SK-N-SH (cell line): ENCODE measurements around the gene CELF2. TPM values are rescaled to one million over a fixed set of nuclear protein-coding genes. Genes with fewer than 3 reads are reported as not detected.

Experiments used
- CTCF ChIA-PET: fragments of 300-600, 350-600 bp; formaldehyde crosslinking; extraction: SDS; loops from one replicate; lab custom pipeline; 2021; lab: Yijun Ruan, JAX
- POLR2A ChIA-PET: fragments of 350-600 bp; sonication (Branson Sonifier 250); formaldehyde crosslinking; extraction: SDS; loops from one replicate; lab custom pipeline; 2020; ENCODE audit warnings: antibody characterized with exemption, inconsistent platforms; lab: Yijun Ruan, JAX
- DNase-seq: peaks from one replicate; pipeline ENCODE4 v3.0.0; 2012
- H2AFZ ChIP-seq: fragments of 200-600 bp; sonication (generic); 2 replicates; pipeline ENCODE4 v1.8.1; 2016; ENCODE audit warnings: antibody characterized with exemption, mild to moderate bottlenecking, low read depth
- H3F3A ChIP-seq: fragments of 200-600 bp; sonication (generic); replicated peaks from 2 replicates; pipeline ENCODE3; 2016; ENCODE audit warnings: antibody characterized with exemption, mild to moderate bottlenecking; ENCODE audit not compliant: insufficient read depth
- H3K27ac ChIP-seq, 2 experiments: fragments of 200-500 bp in 1 of 2; fragments of 200-600 bp in 1 of 2; sonication (Bioruptor generic) in 1 of 2; sonication (generic), shearing (Covaris generic) in 1 of 2; 2 replicates each; pipeline versions ENCODE4 v1.5.1 to v1.6.1; 2014 to 2016; ENCODE audit warnings: low read depth in 2 of 2, inconsistent platforms in 1 of 2, low read length in 1 of 2, mild to moderate bottlenecking in 1 of 2, mixed read lengths in 1 of 2
- H3K27me3 ChIP-seq: fragments of 200-600 bp; sonication (generic), shearing (Covaris generic); 2 replicates; pipeline ENCODE4 v1.6.1; 2016; ENCODE audit warnings: mixed run types; ENCODE audit not compliant: insufficient read depth
- H3K36me3 ChIP-seq, 2 experiments: fragments of 200-500 bp in 1 of 2; fragments of 200-600 bp in 1 of 2; sonication (Bioruptor generic) in 1 of 2; sonication (generic) in 1 of 2; replicated peaks in 1 of 2; 2 replicates each; pipeline versions ENCODE3 to v1.5.1; 2014 to 2016; ENCODE audit warnings: low read length in 1 of 2, mild to moderate bottlenecking in 1 of 2; ENCODE audit not compliant: insufficient read depth in 2 of 2, control insufficient read depth in 1 of 2
- H3K4me1 ChIP-seq, 2 experiments: fragments of 200-500 bp in 1 of 2; fragments of 200-600 bp in 1 of 2; sonication (Bioruptor generic) in 1 of 2; sonication (generic), shearing (Covaris generic) in 1 of 2; 2 replicates each; pipeline versions ENCODE4 v1.5.1 to v1.6.1; 2014 to 2016; ENCODE audit warnings: low read depth in 1 of 2, low read length in 1 of 2, mixed run types in 1 of 2; ENCODE audit not compliant: insufficient read depth in 2 of 2, control insufficient read depth in 1 of 2
- H3K4me2 ChIP-seq: fragments of 200-600 bp; sonication (generic), shearing (Covaris generic); 2 replicates; pipeline ENCODE4 v1.6.1; 2017; ENCODE audit warnings: mixed run types
- H3K4me3 ChIP-seq, 2 experiments: fragments of 200-500 bp in 1 of 2; fragments of 200-600 bp in 1 of 2; sonication (Bioruptor generic) in 1 of 2; sonication (generic), shearing (Covaris generic) in 1 of 2; 2 replicates each; pipeline versions ENCODE4 v1.5.1 to v1.8.1; 2014 to 2016; ENCODE audit warnings: low read depth in 2 of 2, inconsistent platforms in 1 of 2, low read length in 1 of 2, mild to moderate bottlenecking in 1 of 2, mixed read lengths in 1 of 2, moderate library complexity in 1 of 2
- H3K79me2 ChIP-seq: fragments of 200-600 bp; sonication (generic); 2 replicates; pipeline ENCODE4 v1.8.1; 2017; ENCODE audit warnings: mild to moderate bottlenecking; ENCODE audit not compliant: insufficient read depth
- H3K9ac ChIP-seq: fragments of 200-600 bp; sonication (generic); 2 replicates; pipeline ENCODE4 v1.6.1; 2017; ENCODE audit warnings: mixed run types
- H3K9me2 ChIP-seq: fragments of 200-600 bp; sonication (generic); 2 replicates; pipeline ENCODE4 v1.6.1; 2017; ENCODE audit warnings: mixed run types
- H3K9me3 ChIP-seq: fragments of 200-600 bp; sonication (generic); 2 replicates; pipeline ENCODE4 v1.6.1; 2017; ENCODE audit warnings: mixed run types, mild to moderate bottlenecking, moderate library complexity
- H4K20me1 ChIP-seq: fragments of 200-600 bp; sonication (generic); 2 replicates; pipeline ENCODE4 v1.6.1; 2017; ENCODE audit warnings: mild to moderate bottlenecking, mixed run types; ENCODE audit not compliant: insufficient read depth
- CHD2 ChIP-seq: fragments of 150-350 bp; IDR thresholded peaks from 2 replicates; pipeline ENCODE4 v1.6.1; 2018; ENCODE audit warnings: low read length; ENCODE audit not compliant: partially characterized antibody
- ELF1 ChIP-seq: IDR thresholded peaks from 2 replicates; pipeline ENCODE4 v1.4.0; 2012
- EZH2phosphoT487 ChIP-seq: fragments of 200-600 bp; sonication (generic); IDR thresholded peaks from 2 replicates; pipeline ENCODE4 v1.6.1; 2017; ENCODE audit warnings: low read depth, mixed run types, mild to moderate bottlenecking, antibody characterized with exemption, moderate library complexity, borderline replicate concordance
- FOXJ3 ChIP-seq: sonication (generic); formaldehyde crosslinking; IDR thresholded peaks from 2 replicates; pipeline ENCODE4 v1.5.1; 2020; ENCODE audit warnings: mild to moderate bottlenecking, missing genetic modification reagents
- GABPA ChIP-seq: IDR thresholded peaks from 2 replicates; pipeline ENCODE4 v1.4.0; 2012; ENCODE audit warnings: low read depth, mild to moderate bottlenecking
- GATA2 ChIP-seq: sonication (generic); formaldehyde crosslinking; IDR thresholded peaks from 2 replicates; pipeline ENCODE4 v1.5.0; 2020; ENCODE audit warnings: mild to moderate bottlenecking, missing genetic modification reagents
- MEF2A ChIP-seq: IDR thresholded peaks from 2 replicates; pipeline ENCODE4 v1.4.0; 2012; ENCODE audit warnings: low read depth, borderline replicate concordance
- POLR2AphosphoS5 ChIP-seq: IDR thresholded peaks from 2 replicates; pipeline ENCODE4 v1.6.1; 2012; ENCODE audit warnings: low read depth, low read length
- RCOR1 ChIP-seq: fragments of 150-350 bp; IDR thresholded peaks from 2 replicates; pipeline ENCODE4 v1.6.1; 2017; ENCODE audit warnings: antibody characterized with exemption, low read length
- RXRA ChIP-seq: IDR thresholded peaks from 2 replicates; pipeline ENCODE4 v1.4.0; 2012; ENCODE audit warnings: low read depth, mild to moderate bottlenecking, borderline replicate concordance
- SMC3 ChIP-seq: IDR thresholded peaks from 2 replicates; pipeline ENCODE4 v1.6.1; 2012; ENCODE audit warnings: low read depth, low read length, improper control_type of control experiment
- TAF1 ChIP-seq: IDR thresholded peaks from 2 replicates; pipeline ENCODE4 v1.6.1; 2012; ENCODE audit warnings: low read depth, mild to moderate bottlenecking, low read length, moderate library complexity, borderline replicate concordance
- TEAD4 ChIP-seq: IDR thresholded peaks from 2 replicates; pipeline ENCODE4 v1.4.0; 2012; ENCODE audit warnings: mild to moderate bottlenecking, borderline replicate concordance; ENCODE audit not compliant: insufficient read depth
- YY1 ChIP-seq: IDR thresholded peaks from 2 replicates; pipeline ENCODE4 v1.4.0; 2012; ENCODE audit warnings: low read depth, mild to moderate bottlenecking
- WGBS: methylation state at CpG from one replicate; pipeline ENCODE4 v1.1.6; 2017; ENCODE audit warnings: low lambda C conversion rate; 5-methylcytosine and 5-hydroxymethylcytosine counted together
- polyA plus RNA-seq, 3 experiments: library from polyadenylated mRNA; depleted of rRNA; stranded (reverse); fragments of >200 nt; gene quantifications; 2 replicates each; pipeline ENCODE4 v1.2.3, GENCODE V29; 2012
- TF ChIP-seq, protein P1 (sequence below): IDR thresholded peaks from 2 replicates; pipeline ENCODE4 v1.4.0; 2012; ENCODE audit warnings: low read depth, borderline replicate concordance
- TF ChIP-seq, protein P2 (sequence below): IDR thresholded peaks from 2 replicates; pipeline ENCODE4 v1.4.0; 2012; ENCODE audit warnings: low read depth, borderline replicate concordance
- TF ChIP-seq, protein P3 (sequence below): fragments of 150-350 bp; IDR thresholded peaks from 2 replicates; pipeline ENCODE4 v1.6.1; 2016; ENCODE audit warnings: mild to moderate bottlenecking, low read depth, low read length

The CELF2 gene
- polyA plus RNA-seq, 1 of the 3 experiments (the other 2 are of a cell fraction), result 0.03 TPM

DNA sequence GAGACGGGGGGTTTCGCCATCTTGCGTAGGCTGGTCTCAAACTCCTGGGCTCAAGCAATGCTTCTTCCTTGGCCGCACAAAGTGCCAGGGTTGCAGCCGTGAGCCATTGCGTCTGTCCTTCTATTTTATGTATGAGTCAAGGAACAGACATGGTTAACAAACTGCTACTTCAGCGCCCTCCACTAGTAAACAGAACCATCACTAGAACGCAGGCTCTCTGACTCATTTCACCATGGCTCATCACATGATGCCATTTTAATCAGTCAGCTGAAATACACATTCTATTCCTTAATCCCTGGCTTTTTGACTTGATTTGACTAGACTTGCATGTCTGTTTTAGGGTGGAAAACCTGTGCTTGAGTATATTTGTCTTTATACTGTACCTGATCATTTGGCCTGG is 41.3 kb downstream of the CELF2 start (continued):
- TF ChIP-seq, protein P1, sequence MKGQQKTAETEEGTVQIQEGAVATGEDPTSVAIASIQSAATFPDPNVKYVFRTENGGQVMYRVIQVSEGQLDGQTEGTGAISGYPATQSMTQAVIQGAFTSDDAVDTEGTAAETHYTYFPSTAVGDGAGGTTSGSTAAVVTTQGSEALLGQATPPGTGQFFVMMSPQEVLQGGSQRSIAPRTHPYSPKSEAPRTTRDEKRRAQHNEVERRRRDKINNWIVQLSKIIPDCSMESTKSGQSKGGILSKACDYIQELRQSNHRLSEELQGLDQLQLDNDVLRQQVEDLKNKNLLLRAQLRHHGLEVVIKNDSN, result no peak
- TF ChIP-seq FOXJ3 (no peak), TEAD4 (no peak), YY1 (no peak)

DNA sequence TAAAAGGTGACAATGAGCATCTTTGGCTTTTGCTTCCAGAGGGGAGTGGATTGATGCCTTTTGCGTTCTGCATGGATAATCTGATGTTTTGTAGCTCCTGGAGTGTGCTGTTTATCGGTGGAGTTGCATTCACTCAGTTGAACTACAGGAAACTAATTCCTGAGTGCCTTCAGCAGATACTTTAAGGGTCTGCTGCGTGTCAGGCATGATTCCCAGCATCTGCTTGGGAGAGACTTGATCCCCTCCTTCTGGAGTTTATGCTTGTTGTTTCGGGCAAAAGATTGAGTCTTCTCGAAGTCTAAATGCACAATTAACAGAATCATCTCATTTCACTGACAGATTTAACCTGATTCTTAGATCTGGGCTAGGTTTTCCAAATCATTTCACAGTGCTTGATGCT is 46.2 kb downstream of the CELF2 start:
- H3K79me2 ChIP-seq, result no peaks in the 10 kb centered on the region
- TF ChIP-seq TAF1 (no peak), EZH2phosphoT487 (no peak), ELF1 (no peak), CHD2 (no peak), RCOR1 (no peak), MEF2A (no peak), POLR2AphosphoS5 (no peak), RXRA (no peak)
- TF ChIP-seq, protein P2, sequence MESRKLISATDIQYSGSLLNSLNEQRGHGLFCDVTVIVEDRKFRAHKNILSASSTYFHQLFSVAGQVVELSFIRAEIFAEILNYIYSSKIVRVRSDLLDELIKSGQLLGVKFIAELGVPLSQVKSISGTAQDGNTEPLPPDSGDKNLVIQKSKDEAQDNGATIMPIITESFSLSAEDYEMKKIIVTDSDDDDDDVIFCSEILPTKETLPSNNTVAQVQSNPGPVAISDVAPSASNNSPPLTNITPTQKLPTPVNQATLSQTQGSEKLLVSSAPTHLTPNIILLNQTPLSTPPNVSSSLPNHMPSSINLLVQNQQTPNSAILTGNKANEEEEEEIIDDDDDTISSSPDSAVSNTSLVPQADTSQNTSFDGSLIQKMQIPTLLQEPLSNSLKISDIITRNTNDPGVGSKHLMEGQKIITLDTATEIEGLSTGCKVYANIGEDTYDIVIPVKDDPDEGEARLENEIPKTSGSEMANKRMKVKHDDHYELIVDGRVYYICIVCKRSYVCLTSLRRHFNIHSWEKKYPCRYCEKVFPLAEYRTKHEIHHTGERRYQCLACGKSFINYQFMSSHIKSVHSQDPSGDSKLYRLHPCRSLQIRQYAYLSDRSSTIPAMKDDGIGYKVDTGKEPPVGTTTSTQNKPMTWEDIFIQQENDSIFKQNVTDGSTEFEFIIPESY, result no peak
- TF ChIP-seq, protein P1, result no peak
- no peaks in the 10 kb centered on the region for H4K20me1 ChIP-seq
- H3K4me1 ChIP-seq, result no peaks in the 10 kb centered on the region
- WGBS, result 8% methylated on average over 5 of the region's 5 CpGs
- no peak overlapping the region for H3K4me3 ChIP-seq
- no peaks in the 10 kb centered on the region for H3K27me3 ChIP-seq
- H3F3A ChIP-seq, result no peaks in the 10 kb centered on the region
- ChIA-PET CTCF (no interaction called here), POLR2A (no interaction called here)
- H3K9me3 ChIP-seq, result no peaks in the 10 kb centered on the region
- H3K9me2 ChIP-seq, result no peaks in the 10 kb centered on the region
- H3K9ac ChIP-seq, result no peak overlapping the region
- no peak overlapping the region for H3K4me2 ChIP-seq
- H3K27ac ChIP-seq, result no peak overlapping the region
- H2AFZ ChIP-seq, result no peak overlapping the region
- H3K36me3 ChIP-seq, result no peaks in the 10 kb centered on the region
- DNase-seq, result no peak

DNA sequence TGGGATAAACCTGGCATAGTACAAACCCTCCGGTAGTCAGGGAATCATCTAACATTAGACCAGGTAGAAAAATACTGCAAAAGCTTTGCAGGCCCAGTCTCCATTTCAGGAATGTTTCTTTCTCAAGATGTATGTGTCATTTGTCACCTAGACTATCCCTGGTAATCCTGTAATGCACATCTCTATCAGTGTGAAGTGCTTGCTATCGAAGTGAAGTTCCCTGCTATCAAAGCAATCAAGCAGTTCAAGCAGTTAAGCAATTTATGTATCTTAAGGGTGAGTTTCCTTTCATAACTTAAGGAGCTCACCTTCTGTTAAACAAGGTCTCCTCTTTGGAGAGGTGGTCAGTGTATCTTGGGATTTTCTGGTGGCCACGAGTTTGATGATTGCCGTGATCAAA is 47.2 kb downstream of the CELF2 start:
- H2AFZ ChIP-seq, result no peak overlapping the region
- no peaks in the 10 kb centered on the region for H3K9me3 ChIP-seq
- WGBS, result 30% methylated on average over 4 of the region's 4 CpGs

More for the DNA sequence above, 47.2 kb downstream of the CELF2 start:
- Histone ChIP-seq H3K4me2 (no peak overlapping the region), H3K9me2 (no peaks in the 10 kb centered on the region), H3K27me3 (no peaks in the 10 kb centered on the region), H3K36me3 (no peaks in the 10 kb centered on the region), H4K20me1 (no peaks in the 10 kb centered on the region), H3K4me1 (no peaks in the 10 kb centered on the region), H3K27ac (no peak overlapping the region), H3K9ac (no peak overlapping the region), H3K4me3 (no peak overlapping the region)
- ChIA-PET CTCF (no interaction called here), POLR2A (no interaction called here)
- DNase-seq, result no peak
- TF ChIP-seq POLR2AphosphoS5 (no peak), TAF1 (no peak), TEAD4 (no peak), GABPA (no peak), GATA2 (CRISPR knock-in tag) (no peak), SMC3 (no peak), RXRA (no peak)
- TF ChIP-seq, protein P3, sequence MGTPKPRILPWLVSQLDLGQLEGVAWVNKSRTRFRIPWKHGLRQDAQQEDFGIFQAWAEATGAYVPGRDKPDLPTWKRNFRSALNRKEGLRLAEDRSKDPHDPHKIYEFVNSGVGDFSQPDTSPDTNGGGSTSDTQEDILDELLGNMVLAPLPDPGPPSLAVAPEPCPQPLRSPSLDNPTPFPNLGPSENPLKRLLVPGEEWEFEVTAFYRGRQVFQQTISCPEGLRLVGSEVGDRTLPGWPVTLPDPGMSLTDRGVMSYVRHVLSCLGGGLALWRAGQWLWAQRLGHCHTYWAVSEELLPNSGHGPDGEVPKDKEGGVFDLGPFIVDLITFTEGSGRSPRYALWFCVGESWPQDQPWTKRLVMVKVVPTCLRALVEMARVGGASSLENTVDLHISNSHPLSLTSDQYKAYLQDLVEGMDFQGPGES, result no peak
- TF ChIP-seq, protein P1, result no peak
- TF ChIP-seq, all 33 proteins: peak for 0
- Histone ChIP-seq H3F3A (no peaks in the 10 kb centered on the region), H3K79me2 (no peaks in the 10 kb centered on the region)
